ENCODE results near the gene RGS19.

GRCh38 chr20:64082820-64083377, 3.6 kb upstream of the RGS19 start:
- TF ChIP-seq, protein P1, sequence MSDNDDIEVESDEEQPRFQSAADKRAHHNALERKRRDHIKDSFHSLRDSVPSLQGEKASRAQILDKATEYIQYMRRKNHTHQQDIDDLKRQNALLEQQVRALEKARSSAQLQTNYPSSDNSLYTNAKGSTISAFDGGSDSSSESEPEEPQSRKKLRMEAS (IDR thresholded peaks at IDR 0.05): no peak
- TF ChIP-seq, protein P2, sequence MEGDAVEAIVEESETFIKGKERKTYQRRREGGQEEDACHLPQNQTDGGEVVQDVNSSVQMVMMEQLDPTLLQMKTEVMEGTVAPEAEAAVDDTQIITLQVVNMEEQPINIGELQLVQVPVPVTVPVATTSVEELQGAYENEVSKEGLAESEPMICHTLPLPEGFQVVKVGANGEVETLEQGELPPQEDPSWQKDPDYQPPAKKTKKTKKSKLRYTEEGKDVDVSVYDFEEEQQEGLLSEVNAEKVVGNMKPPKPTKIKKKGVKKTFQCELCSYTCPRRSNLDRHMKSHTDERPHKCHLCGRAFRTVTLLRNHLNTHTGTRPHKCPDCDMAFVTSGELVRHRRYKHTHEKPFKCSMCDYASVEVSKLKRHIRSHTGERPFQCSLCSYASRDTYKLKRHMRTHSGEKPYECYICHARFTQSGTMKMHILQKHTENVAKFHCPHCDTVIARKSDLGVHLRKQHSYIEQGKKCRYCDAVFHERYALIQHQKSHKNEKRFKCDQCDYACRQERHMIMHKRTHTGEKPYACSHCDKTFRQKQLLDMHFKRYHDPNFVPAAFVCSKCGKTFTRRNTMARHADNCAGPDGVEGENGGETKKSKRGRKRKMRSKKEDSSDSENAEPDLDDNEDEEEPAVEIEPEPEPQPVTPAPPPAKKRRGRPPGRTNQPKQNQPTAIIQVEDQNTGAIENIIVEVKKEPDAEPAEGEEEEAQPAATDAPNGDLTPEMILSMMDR (IDR thresholded peaks at IDR 0.05; ENCODE audit: low read depth, low read length, missing input control): no peak
- TF ChIP-seq REST (IDR thresholded peaks at IDR 0.05) (no peak), HNF4G (IDR thresholded peaks at IDR 0.05) (no peak), RXRA (IDR thresholded peaks at IDR 0.05) (no peak), EGR1 (IDR thresholded peaks at IDR 0.05; ENCODE audit: low read depth in 2 of 2) (no peak), RAD21 (IDR thresholded peaks at IDR 0.05) (no peak)

All from liver (tissue), 3 donors.